ENCODE measurements around the gene WDR1. TPM values are rescaled to one million over a fixed set of nuclear protein-coding genes. Genes with fewer than 3 reads are reported as not detected.

WDR1 gene
- total RNA-seq, 1 experiment from 2014 or later = 223 TPM

GRCh38 chr4:10135260-10135659 is 18.7 kb upstream of the WDR1 start:
- Histone ChIP-seq H3K4me3 (replicated peaks in 1 of 2; ENCODE audit: low read depth in 1 of 2, low read length in 2 of 2) (no peak overlapping the region), H3K4me2 (ENCODE audit: low read length) (no peak overlapping the region), H3K9me3 (ENCODE audit: control insufficient read depth in 1 of 2, insufficient read depth in 1 of 2, low read depth in 1 of 2, low read length in 2 of 2) (no peaks in the 10 kb centered on the region), H3K27me3 (ENCODE audit: insufficient read depth, low read length) (no peaks in the 10 kb centered on the region), H3K79me2 (ENCODE audit: insufficient read depth, low read length) (no peaks in the 10 kb centered on the region), H3K36me3 (ENCODE audit: control insufficient read depth in 1 of 2, insufficient read depth in 2 of 2, low read length in 2 of 2) (no peaks in the 10 kb centered on the region), H3K27ac (ENCODE audit: low read depth, low read length) (no peak overlapping the region), H3K9ac (ENCODE audit: low read length) (no peak overlapping the region), H3K4me1 (ENCODE audit: control insufficient read depth in 1 of 2, insufficient read depth in 2 of 2, low read length in 2 of 2) (no peaks in the 10 kb centered on the region), H2AFZ (ENCODE audit: low read depth, low read length, poor library complexity, severe bottlenecking) (no peak overlapping the region), H3K9me2 (ENCODE audit: insufficient read depth) (no peaks in the 10 kb centered on the region), H4K20me1 (ENCODE audit: insufficient read depth) (no peaks in the 10 kb centered on the region)
- DNase-seq (ENCODE audit: low read depth, low spot score) (no peak), ATAC-seq (no peak)
- ChIA-PET RAD21 (ENCODE audit: low non-redundant PET in 1 of 2, low total read pairs in 2 of 2, uncharacterized antibody in 2 of 2, unreplicated experiment in 2 of 2) (no interaction called here), CTCF (interaction anchor here (1.6 kb wide), 1 partner anchor 23 kb away, joined by 3 read pairs; no protein-coding TSS in a partner anchor), POLR2A (interaction anchor here (0.8 kb wide), 1 partner anchor 14 kb away, joined by 3 read pairs; no protein-coding TSS in a partner anchor)
- intact Hi-C loops (cut with micrococcal nuclease) = no loop called here
- TF ChIP-seq POLR2A (IDR thresholded peaks at IDR 0.05; ENCODE audit: borderline replicate concordance, extremely low read depth, insufficient read depth, insufficient read length) (no peak), EGR1 (IDR thresholded peaks at IDR 0.05; ENCODE audit: low read depth) (no peak), ATF3 (IDR thresholded peaks at IDR 0.05) (no peak), SP1 (IDR thresholded peaks at IDR 0.05; ENCODE audit: low read depth) (no peak), EZH2phosphoT487 (IDR thresholded peaks at IDR 0.05; ENCODE audit: borderline replicate concordance) (no peak)
- no TSS peak for BruUV-seq (replicated peaks)

- Histone ChIP-seq H3K27me3 (ENCODE audit: insufficient read depth, low read length) (no peaks in the 10 kb centered on the region), H3K4me2 (ENCODE audit: low read length) (no peak overlapping the region), H3K9me2 (ENCODE audit: insufficient read depth) (no peaks in the 10 kb centered on the region), H2AFZ (ENCODE audit: low read depth, low read length, poor library complexity, severe bottlenecking) (no peak overlapping the region), H3K36me3 (ENCODE audit: control insufficient read depth in 1 of 2, insufficient read depth in 2 of 2, low read length in 2 of 2) (no peaks in the 10 kb centered on the region), H3K9me3 (ENCODE audit: control insufficient read depth in 1 of 2, insufficient read depth in 1 of 2, low read depth in 1 of 2, low read length in 2 of 2) (no peaks in the 10 kb centered on the region), H3K27ac (ENCODE audit: low read depth, low read length) (no peak overlapping the region), H3K4me1 (ENCODE audit: control insufficient read depth in 1 of 2, insufficient read depth in 2 of 2, low read length in 2 of 2) (peaks cover 0 to 3% of the 10 kb centered on the region in 2 experiments; a peak in 1 of 4 replicates), H3K9ac (ENCODE audit: low read length) (no peak overlapping the region), H4K20me1 (ENCODE audit: insufficient read depth) (no peaks in the 10 kb centered on the region), H3K4me3 (replicated peaks in 1 of 2; ENCODE audit: low read depth in 1 of 2, low read length in 2 of 2) (no peak overlapping the region), H3K79me2 (ENCODE audit: insufficient read depth, low read length) (no peaks in the 10 kb centered on the region)
- CTCF ChIA-PET = no interaction called here
- POLR2A ChIA-PET = no interaction called here
- TF ChIP-seq ZBTB33 (IDR thresholded peaks at IDR 0.05; ENCODE audit: extremely low read depth, insufficient replicate concordance, low read length) = no peak
- ATAC-seq (no peak), DNase-seq (ENCODE audit: low read depth, low spot score) (no peak)
- BruUV-seq (replicated peaks) = no TSS peak
- intact Hi-C loops (cut with micrococcal nuclease) = no loop called here
- RAD21 ChIA-PET (ENCODE audit: low non-redundant PET in 1 of 2, low total read pairs in 2 of 2, uncharacterized antibody in 2 of 2, unreplicated experiment in 2 of 2) = no interaction called here
Observed at GRCh38 chr4:10134141-10134540, 17.5 kb upstream of the WDR1 start.
